ENCODE measurements around the gene KIF17.

KIF17 gene

GRCh38 chr1:20660363-20660762, 57.4 kb downstream of the KIF17 start:
- no peak for DNase-seq (ENCODE audit: extremely low read depth, low read depth)
- TF ChIP-seq CTCF (IDR thresholded peaks at IDR 0.05; ENCODE audit: low read depth, low read length, missing control alignments), result no peak
- H3K4me3 ChIP-seq (replicated peaks; ENCODE audit: low read depth, low read length), result peak overlapping the region; percentile 93

GRCh38 chr1:20658166-20658915, 59.5 kb downstream of the KIF17 start:
- no peak for TF ChIP-seq CTCF (IDR thresholded peaks at IDR 0.05; ENCODE audit: low read depth, low read length, missing control alignments)
- no peak for DNase-seq (ENCODE audit: extremely low read depth, low read depth)
- no peak overlapping the region for H3K4me3 ChIP-seq (replicated peaks; ENCODE audit: low read depth, low read length)

GRCh38 chr1:20657024-20657423, 60.8 kb downstream of the KIF17 start:
- TF ChIP-seq CTCF (IDR thresholded peaks at IDR 0.05; ENCODE audit: low read depth, low read length, missing control alignments), result no peak
- DNase-seq (ENCODE audit: extremely low read depth, low read depth), result no peak
- H3K4me3 ChIP-seq (replicated peaks; ENCODE audit: low read depth, low read length), result no peak overlapping the region

GRCh38 chr1:20654104-20654690, 63.6 kb downstream of the KIF17 start:
- no peak for TF ChIP-seq CTCF (IDR thresholded peaks at IDR 0.05; ENCODE audit: low read depth, low read length, missing control alignments)
- DNase-seq (ENCODE audit: extremely low read depth, low read depth), result no peak

GRCh38 chr1:20652300-20652699, 65.5 kb downstream of the KIF17 start:
- no peak for DNase-seq (ENCODE audit: extremely low read depth, low read depth)
- TF ChIP-seq CTCF (IDR thresholded peaks at IDR 0.05; ENCODE audit: low read depth, low read length, missing control alignments), result no peak
- H3K4me3 ChIP-seq (replicated peaks; ENCODE audit: low read depth, low read length), result no peak overlapping the region

More at GRCh38 chr1:20654104-20654690, 63.6 kb downstream of the KIF17 start:
- no peak overlapping the region for H3K4me3 ChIP-seq (replicated peaks; ENCODE audit: low read depth, low read length)

- H3K4me3 ChIP-seq (replicated peaks; ENCODE audit: low read depth, low read length), result no peak overlapping the region
- DNase-seq (ENCODE audit: extremely low read depth, low read depth), result no peak
- no peak for TF ChIP-seq CTCF (IDR thresholded peaks at IDR 0.05; ENCODE audit: low read depth, low read length, missing control alignments)
These were observed 68.9 kb downstream of the KIF17 start for GRCh38 chr1:20648946-20649345.

Measured in HFF-Myc (cell line).